HEK293 (cell line): Measurements from ENCODE around the gene OSTM1.

Source experiments
- CTCF ChIA-PET: fragments of 350-600 bp; formaldehyde crosslinking; extraction: SDS; loops from one replicate; lab custom pipeline; 2021; ENCODE audit warnings: antibody characterized with exemption; lab: Yijun Ruan, JAX
- POLR2A ChIA-PET: fragments of 300-600 bp; formaldehyde crosslinking; extraction: SDS; loops from one replicate; lab custom pipeline; 2020; ENCODE audit warnings: antibody characterized with exemption, inconsistent platforms; lab: Yijun Ruan, JAX
- H3K27ac ChIP-seq: fragments of 200-500 bp; sonication (Bioruptor generic); 2 replicates; pipeline ENCODE4 v1.5.1; 2014; ENCODE audit warnings: low read depth, low read length, control low read depth, inconsistent platforms; ENCODE audit errors: extremely low read depth
- H3K36me3 ChIP-seq, 2 experiments: fragments of 200-500 bp in 1 of 2; sonication (Bioruptor generic) in 1 of 2; 1 replicate in 1 of 2; 2 replicates in 1 of 2; pipeline ENCODE4 v1.5.1; 2014 to 2017; ENCODE audit warnings: inconsistent platforms in 2 of 2, low read length in 2 of 2; ENCODE audit not compliant: control insufficient read depth in 2 of 2, insufficient read depth in 1 of 2
- H3K4me1 ChIP-seq: fragments of 200-500 bp; sonication (Bioruptor generic); 2 replicates; pipeline ENCODE4 v1.5.1; 2014; ENCODE audit warnings: mild to moderate bottlenecking, low read length, inconsistent platforms; ENCODE audit not compliant: control insufficient read depth, insufficient read depth
- H3K4me3 ChIP-seq: 2 replicates; pipeline ENCODE4 v1.5.1; 2011; ENCODE audit warnings: low read depth, mild to moderate bottlenecking, control low read depth, low read length, moderate library complexity
- H3K9me3 ChIP-seq: fragments of 200-500 bp; sonication (Bioruptor generic); 2 replicates; pipeline ENCODE4 v1.5.1; 2014; ENCODE audit warnings: low read depth, low read length, inconsistent platforms; ENCODE audit not compliant: control insufficient read depth, insufficient read depth
- CTCF ChIP-seq: fragments of 450-650 bp; formaldehyde crosslinking; IDR thresholded peaks from 2 replicates; pipeline ENCODE4 v1.5.1; 2016; ENCODE audit warnings: missing biosample characterization, missing genetic modification characterization
- HOXA7 ChIP-seq: sonication (generic); formaldehyde crosslinking; IDR thresholded peaks from 2 replicates; pipeline ENCODE4 v1.8.1; 2022; ENCODE audit warnings: missing genetic modification reagents, borderline replicate concordance
- KLF10 ChIP-seq: fragments of 450-650 bp; IDR thresholded peaks from 2 replicates; pipeline ENCODE4 v1.5.1; 2018; ENCODE audit warnings: missing biosample characterization, mild to moderate bottlenecking, missing genetic modification characterization
- KLF7 ChIP-seq: fragments of 450-650 bp; formaldehyde crosslinking; IDR thresholded peaks from 2 replicates; pipeline ENCODE4 v1.5.1; 2016; ENCODE audit warnings: missing biosample characterization, missing genetic modification characterization, borderline replicate concordance
- REST ChIP-seq: fragments of 450-650 bp; formaldehyde crosslinking; IDR thresholded peaks from 2 replicates; pipeline ENCODE4 v1.5.1; 2016; ENCODE audit warnings: missing biosample characterization, missing genetic modification characterization
- YY2 ChIP-seq: fragments of 450-650 bp; formaldehyde crosslinking; IDR thresholded peaks from 2 replicates; pipeline ENCODE4 v1.5.1; 2016; ENCODE audit warnings: missing biosample characterization, missing genetic modification characterization
- ZBTB26 ChIP-seq: fragments of 450-650 bp; formaldehyde crosslinking; optimal IDR thresholded peaks from 2 replicates; pipeline ENCODE3; 2016; ENCODE audit warnings: missing biosample characterization, mild to moderate bottlenecking, missing genetic modification characterization
- ZBTB8A ChIP-seq: fragments of 450-650 bp; formaldehyde crosslinking; IDR thresholded peaks from 2 replicates; pipeline ENCODE4 v1.5.1; 2016; ENCODE audit warnings: missing biosample characterization, missing genetic modification characterization
- ZFP37 ChIP-seq: fragments of 450-650 bp; formaldehyde crosslinking; IDR thresholded peaks from 2 replicates; pipeline ENCODE4 v1.5.1; 2016; ENCODE audit warnings: missing biosample characterization, missing genetic modification characterization
- ZNF37A ChIP-seq: fragments of 450-650 bp; IDR thresholded peaks from 2 replicates; pipeline ENCODE4 v1.5.1; 2018; ENCODE audit warnings: missing biosample characterization, missing genetic modification characterization
- ZNF426 ChIP-seq: fragments of 450-650 bp; formaldehyde crosslinking; IDR thresholded peaks from 2 replicates; pipeline ENCODE4 v1.5.1; 2017; ENCODE audit warnings: missing biosample characterization, missing genetic modification characterization, mild to moderate bottlenecking, inconsistent platforms, moderate library complexity

Gene OSTM1

GRCh38 chr6:108117427-108118358 lies 43.2 kb upstream of the OSTM1 start (continued):
- TF ChIP-seq ZBTB26 (tag by site-specific recombination) (no peak), ZFP37 (no peak), KLF10 (tag by site-specific recombination) (no peak)
- TF ChIP-seq, all 188 proteins: peak for 0

GRCh38 chr6:108116546-108117426 lies 42.2 kb upstream of the OSTM1 start:
- CTCF ChIA-PET: interaction anchor here (0.5 to 1.2 kb wide), 6 partner anchors 9 to 609 kb away, joined by 3 to 6 read pairs (median 4); no protein-coding TSS in a partner anchor

GRCh38 chr6:108115598-108116058 lies 41.1 kb upstream of the OSTM1 start:
- no peaks in the 10 kb centered on the region for H3K36me3 ChIP-seq
- no peaks in the 10 kb centered on the region for H3K9me3 ChIP-seq
- ChIA-PET POLR2A (no interaction called here), CTCF (interaction anchor here (1.1 to 6.7 kb wide), 4 partner anchors 18 to 410 kb away, joined by 3 to 83 read pairs (median 23); no protein-coding TSS in a partner anchor)
- TF ChIP-seq CTCF (peak; percentile 19; the same call in 1 of the 2 replicates), YY2 (tag by site-specific recombination) (no peak)
- H3K4me1 ChIP-seq: no peaks in the 10 kb centered on the region
- H3K27ac ChIP-seq: no peak overlapping the region
- no peak overlapping the region for H3K4me3 ChIP-seq

More at GRCh38 chr6:108116546-108117426, 42.2 kb upstream of the OSTM1 start:
- Histone ChIP-seq H3K4me1 (no peaks in the 10 kb centered on the region), H3K27ac (no peak overlapping the region), H3K4me3 (no peak overlapping the region), H3K9me3 (no peaks in the 10 kb centered on the region), H3K36me3 (no peaks in the 10 kb centered on the region)
- POLR2A ChIA-PET: interaction anchor here (1.2 kb wide), 1 partner anchor 17 kb away, joined by 3 read pairs; no protein-coding TSS in a partner anchor
- no peak for TF ChIP-seq KLF7 (tag by site-specific recombination)
- TF ChIP-seq ZBTB8A (tag by site-specific recombination): no peak
- TF ChIP-seq HOXA7 (CRISPR knock-in tag): no peak
- no peak for TF ChIP-seq ZNF37A (tag by site-specific recombination)
- TF ChIP-seq ZNF426 (tag by site-specific recombination): no peak

- Histone ChIP-seq H3K4me1 (no peaks in the 10 kb centered on the region), H3K9me3 (no peaks in the 10 kb centered on the region), H3K36me3 (no peaks in the 10 kb centered on the region), H3K27ac (no peak overlapping the region), H3K4me3 (no peak overlapping the region)
- ChIA-PET CTCF (interaction anchor here (0.6 to 6.7 kb wide), 12 partner anchors 12 to 526 kb away, joined by 3 to 83 read pairs (median 4); no protein-coding TSS in a partner anchor), POLR2A (no interaction called here)
- TF ChIP-seq REST (tag by site-specific recombination): no peak
Observed at GRCh38 chr6:108114841-108115597, 40.5 kb upstream of the OSTM1 start.
